GM18519 (cell line): ENCODE results near the gene ZXDC.

Source experiments
- ATAC-seq: cut with Tn5 transposase; IDR thresholded peaks from one replicate; pipeline ENCODE4 v1.9.1; 2021; ENCODE audit warnings: mild to moderate bottlenecking, moderate library complexity; ENCODE audit not compliant: unreplicated experiment, low FRiP score

Gene ZXDC

DNA sequence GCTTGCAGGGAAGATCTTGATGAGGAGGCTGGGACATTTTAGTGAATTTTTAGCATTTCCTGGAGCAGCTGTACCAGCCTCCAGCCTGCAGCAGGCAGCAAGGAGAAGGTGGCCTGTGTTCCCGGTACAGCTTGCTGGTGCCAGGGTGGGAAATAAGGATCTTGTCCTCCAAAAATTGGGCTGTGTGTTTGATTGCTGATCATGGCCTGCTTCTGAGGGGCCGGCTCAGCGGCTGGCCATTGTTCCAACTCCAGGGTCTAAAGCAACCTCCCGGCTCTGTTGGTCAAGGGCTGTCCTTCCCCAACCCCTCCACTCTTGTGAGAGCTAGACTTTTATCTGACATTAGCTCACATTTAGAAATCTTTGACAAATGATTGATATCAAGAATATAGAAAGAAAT is 75.9 kb downstream of the ZXDC start:
- ATAC-seq: no peak

DNA sequence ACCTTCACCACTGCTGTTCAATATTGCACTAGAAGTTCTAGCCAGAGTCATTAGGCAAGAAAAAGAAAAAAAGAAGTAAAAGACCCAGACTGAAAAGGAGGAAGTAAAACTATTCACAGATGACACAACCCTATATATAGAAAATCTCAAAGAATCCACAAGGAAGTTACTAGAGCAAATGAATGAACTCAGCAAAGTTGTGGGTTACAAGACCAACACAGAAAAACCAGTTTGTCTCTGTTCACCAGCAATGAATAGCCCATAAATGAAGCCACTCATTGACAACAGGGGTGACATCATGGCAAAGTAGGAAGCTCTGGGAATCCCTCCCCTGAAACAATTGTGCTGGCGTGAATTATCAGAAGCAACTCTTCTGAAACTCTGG is 76.3 kb downstream of the ZXDC start:
- no peak for ATAC-seq

DNA sequence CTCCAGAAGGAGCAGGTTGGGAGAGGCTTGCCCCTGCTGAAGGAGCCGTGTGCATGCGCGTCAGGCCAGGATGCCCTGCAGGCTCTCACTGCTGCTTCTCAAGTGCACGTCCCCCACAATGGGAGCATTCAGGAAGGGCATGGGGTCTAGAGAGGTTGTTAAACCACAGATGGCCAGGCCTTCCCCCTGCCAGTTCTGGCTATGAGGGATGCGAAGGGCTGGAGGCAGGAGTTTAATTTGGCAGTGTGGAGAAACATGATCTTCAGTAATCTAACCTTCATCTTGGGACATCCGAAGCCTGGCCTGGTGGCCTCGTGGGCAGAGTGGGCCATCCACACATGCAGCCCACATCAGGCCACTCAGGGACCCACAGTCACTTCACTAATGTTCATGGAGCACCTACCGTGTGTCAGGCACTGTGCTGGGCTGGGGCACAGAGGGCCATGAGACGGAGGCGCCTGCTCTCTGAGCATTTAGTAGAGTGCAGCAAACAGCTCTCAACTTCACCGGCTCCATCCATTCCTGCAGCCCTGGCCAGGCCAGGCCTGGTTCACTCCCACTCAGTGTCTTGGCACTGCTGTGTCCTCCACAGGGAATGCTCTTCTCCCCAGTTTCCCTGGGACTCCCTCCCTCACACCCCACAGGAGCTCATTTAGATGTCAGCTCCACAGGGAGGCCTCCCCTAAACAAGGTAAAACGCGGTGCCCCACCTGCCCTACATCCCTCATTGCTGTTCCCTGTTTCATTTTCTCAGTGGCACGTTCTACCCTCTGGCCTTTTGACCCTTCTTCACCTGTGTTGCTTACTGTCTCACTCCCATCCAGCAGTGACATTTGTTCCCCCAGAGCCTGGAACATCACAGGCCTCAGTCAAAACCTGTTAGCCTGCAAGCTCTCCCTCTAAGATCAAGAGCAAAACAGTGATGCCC is 77.0 kb downstream of the ZXDC start:
- no peak for ATAC-seq

DNA sequence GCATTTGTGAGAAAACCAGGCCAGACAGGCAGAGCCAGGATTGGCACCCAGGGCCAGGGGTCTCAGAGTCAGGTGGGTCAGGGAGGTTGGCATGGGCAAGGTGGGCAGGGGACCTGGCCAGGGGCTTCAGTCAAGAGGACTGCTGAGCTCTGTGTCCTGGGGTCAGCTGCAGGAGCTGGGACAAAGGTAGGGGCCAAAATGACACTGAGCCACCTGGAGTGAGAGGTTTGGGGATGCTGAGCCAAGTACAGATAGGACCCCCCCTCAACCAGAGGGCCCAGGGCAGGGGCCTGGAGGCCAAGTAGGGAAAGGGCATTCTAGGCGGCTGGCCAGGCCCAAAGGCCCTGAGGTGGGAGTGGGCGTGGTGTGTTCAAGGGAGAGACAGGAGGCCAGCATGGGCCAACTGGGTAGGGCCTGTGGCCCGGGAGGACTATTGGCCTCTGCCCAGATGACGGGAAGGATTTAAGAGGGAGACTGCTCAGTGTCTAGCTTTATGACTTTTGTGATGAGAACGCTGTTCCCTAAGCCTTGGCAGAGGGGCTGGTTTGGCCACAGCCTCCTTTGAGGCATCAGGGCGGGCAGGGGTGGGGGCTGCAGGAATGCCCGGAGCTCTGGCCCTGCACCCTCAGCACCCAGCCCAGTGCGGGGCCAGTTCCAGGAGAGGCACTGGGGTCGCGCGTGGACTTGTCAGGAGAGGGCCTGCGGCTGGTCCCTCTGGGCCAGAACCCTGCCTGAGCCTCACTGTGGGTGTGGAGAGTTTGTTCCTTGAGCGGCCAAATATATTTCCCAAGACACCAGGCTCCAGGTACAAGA is 77.9 kb downstream of the ZXDC start:
- no peak for ATAC-seq

DNA sequence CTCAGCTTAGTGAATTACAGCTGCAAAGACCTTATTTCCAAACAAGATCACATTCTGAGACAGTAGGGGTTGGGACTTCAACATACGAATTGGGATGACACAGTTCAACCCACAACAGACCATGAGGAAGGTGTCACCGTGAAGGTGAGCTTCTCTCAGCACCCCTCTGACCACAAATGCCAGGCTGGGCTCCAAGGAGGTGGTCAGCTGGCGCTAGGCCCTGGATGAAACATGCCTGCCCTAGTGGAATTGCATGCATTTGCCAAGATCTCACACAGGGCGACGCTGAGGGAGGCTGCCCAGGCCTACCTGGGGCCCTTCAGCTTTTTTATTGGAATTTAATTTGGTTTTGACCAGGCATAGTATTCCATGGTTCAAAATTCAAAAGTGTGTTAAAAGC is 79.2 kb downstream of the ZXDC start:
- ATAC-seq: no peak

DNA sequence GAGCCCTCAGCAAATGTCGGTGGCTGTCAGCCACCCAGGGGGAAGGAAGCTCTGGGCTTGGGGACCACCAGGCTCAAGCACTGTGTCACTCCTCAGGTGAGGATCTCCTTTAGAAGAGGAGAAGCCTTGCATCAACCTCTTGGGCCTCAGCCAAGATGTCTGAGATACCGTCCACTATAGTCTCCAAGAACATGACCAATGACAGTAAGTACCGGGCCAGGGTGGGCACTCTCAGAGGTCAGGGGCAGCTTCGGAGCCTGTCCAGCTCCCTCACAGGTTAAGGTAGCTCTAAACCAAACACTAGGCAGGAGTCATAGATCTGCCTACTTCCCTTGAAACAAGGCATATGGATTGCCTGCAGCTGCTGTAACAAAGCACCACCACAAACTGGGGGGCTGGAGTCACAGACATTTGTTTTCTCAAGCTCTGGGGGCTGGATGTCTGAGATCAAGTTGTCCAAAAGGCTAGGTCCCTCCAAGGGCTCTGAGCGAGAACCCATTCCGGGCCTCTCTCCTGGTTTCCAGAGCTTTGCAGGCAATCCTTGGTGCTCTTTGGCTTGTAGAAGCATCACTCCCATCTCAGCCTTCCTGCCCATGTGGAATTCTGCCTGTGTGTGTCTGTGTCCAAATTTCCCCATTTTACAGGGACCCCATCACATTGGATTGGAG is 79.7 kb downstream of the ZXDC start:
- ATAC-seq: no peak

DNA sequence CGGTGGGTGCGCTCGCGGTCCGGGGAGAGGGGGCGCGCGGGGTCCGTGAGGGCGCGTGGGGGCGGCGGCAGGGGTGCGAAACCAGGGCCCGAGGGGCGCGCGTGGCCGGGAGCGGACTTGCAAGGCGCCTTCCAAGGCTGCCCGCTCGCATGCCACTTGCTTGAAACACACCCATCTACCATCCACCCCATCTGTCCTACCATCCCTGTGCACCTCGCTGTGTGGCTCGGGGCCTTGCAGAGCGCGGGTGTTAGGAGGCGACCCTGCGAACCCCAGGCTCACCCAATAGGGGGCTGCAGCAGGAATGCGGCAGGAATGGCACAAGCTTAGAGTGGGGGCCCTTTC is 80.7 kb downstream of the ZXDC start:
- ATAC-seq: no peak

DNA sequence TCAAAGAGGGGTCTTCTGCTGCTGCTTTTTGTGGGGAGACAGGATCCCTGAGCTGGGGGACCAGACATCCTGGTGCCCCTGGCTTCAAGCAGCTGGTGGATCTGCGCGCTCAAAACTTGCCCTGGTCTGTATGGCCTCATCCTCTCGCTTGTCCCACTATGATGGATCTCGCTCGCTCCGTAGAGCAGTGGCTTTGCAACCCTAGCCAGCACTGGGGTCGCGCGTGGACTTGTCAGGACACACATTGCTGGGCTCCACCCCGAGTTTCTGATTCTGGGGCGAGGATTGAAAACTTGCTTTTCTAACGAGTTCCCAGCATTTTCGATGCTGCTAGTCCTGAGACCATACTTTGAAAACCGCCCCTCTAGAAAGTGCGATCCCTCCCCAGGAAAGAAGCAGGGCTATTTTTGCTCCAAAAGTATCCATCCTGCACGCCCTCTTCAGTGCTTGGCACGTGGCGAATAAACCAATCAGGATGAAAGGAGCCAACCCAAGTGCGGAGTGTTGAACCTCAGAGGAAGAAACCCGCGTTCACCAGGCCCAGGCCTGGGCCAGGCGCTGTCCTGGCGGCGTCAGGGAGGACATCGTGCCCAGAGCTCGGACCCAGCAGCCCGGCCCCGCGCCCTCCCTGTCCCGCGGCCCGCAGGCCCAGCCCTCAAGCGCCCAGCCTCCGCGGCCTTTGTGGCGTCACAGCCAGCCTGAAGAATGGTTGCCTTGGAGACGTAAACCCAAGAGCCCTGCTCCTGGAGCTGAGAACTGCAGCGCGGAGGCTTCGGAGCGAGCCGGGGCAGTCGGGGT is 81.3 kb downstream of the ZXDC start, which contains the start of gene CFAP100:
Gene CFAP100 (plus strand): TSS at position 731 of the 798 bp plus-strand sequence. CDS start 1,092 bp downstream, outside the sequence.
- ATAC-seq: no peak

DNA sequence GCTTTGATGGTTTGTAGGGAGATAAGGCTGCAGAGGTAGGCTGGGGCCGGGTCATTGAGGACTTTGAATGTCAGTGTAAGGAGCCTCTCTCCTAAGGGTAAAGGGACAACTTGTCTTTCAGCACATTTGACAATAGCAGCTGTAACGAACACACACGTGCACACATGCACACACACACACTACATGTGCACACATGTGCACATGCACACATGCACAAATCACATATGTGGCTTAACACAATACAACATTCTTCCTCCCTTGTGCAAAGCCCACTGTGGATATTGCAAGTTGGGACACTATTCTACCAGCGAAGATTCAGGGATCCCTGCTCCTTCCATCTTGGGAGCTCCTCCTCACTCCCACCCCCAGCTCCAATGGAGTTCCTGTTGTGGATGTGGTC is 82.1 kb downstream of the ZXDC start:
- no peak for ATAC-seq

DNA sequence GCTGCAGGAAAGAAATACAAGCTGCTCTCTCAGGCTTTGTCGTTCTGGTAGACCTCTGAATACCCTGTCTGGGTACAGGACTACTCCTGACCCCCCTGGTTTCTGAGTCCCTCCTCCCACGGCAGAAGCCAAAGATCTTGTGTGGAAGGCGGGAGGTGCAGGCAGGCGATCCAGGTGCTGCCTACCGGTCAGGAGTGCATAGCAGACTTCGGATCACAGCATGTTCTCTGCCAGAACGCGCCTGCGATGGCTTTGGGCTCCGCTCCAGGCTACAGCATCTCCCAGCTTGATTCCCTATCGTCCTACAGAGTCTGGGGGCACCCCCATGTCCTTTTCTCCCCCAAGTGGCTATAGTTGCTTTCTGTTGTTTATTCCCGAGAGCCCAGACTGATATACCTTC is 83.4 kb downstream of the ZXDC start:
- ATAC-seq: no peak

DNA sequence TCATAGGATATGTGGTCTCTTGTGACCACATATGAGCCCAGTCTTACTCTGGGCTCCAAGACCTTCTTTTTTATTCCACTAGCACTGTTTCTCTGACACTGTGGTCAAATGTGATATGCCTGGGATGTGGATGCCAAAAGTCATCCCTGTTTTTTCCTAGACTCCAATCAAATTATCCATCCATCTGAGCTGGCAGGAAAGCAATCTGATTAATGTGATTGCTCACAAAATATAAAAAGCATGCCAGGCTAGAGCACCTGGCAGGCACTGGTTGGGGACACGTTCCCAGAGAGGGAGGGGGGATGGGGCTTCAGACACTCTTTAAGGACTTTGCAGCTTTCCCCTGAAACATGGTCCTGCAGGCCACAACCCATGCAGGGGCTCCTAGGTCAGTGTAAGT is 84.1 kb downstream of the ZXDC start:
- ATAC-seq: no peak

DNA sequence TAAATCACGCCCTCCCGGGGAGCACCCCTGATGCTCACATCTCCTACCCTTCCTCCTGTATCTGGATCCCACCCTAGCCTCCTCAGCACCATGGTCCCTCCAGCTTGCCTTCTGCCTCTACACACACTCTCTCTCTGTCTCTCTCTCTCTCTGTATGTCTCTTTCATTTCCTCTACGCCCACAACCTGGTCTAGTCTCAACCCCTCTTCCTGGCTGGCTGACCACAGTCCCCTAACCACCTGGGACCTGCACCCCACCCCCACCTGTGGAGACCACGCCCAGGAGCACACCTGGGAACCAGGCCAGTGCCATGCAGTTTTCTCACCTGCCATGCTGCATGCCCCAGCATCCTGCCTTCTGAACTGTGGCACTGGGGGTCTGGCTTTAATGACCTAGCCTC is 84.9 kb downstream of the ZXDC start:
- no peak for ATAC-seq

DNA sequence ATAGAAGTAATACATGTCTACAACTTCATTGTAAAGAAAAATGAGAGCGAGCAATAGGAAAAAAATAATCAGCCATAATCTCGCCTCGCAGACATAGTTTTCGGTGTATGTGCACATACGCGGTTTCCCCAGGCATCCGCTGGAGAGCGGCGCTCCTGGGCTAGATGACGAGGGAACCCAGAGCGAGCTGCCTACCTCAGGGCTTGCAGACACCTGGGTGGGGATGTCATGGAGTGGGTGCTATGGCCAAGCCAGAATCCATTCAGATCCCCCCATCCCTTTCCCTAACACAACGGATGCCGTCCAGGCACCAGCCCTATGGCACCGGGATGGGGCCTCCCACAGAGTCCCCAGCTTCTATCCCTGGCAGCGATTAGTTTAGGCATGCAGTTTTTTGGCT is 85.5 kb downstream of the ZXDC start:
- ATAC-seq: no peak

DNA sequence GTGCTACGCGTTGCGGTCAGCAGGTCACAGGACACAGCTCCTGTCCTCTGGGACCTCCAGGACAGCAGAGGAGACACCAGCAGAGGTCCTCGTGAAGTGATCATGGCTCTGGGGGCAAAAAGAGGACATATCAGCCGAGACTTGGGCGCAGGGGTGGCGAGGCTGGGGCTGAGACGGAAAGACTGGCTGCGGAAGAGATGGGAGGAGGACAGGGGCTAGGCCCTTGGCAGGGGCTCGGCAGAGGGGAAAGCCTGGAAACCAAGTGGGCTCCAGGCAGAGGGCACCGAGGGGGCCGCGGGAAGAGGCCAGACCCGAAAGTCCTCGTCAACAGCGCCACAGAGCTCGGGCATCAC is 85.9 kb downstream of the ZXDC start:
- ATAC-seq: no peak

DNA sequence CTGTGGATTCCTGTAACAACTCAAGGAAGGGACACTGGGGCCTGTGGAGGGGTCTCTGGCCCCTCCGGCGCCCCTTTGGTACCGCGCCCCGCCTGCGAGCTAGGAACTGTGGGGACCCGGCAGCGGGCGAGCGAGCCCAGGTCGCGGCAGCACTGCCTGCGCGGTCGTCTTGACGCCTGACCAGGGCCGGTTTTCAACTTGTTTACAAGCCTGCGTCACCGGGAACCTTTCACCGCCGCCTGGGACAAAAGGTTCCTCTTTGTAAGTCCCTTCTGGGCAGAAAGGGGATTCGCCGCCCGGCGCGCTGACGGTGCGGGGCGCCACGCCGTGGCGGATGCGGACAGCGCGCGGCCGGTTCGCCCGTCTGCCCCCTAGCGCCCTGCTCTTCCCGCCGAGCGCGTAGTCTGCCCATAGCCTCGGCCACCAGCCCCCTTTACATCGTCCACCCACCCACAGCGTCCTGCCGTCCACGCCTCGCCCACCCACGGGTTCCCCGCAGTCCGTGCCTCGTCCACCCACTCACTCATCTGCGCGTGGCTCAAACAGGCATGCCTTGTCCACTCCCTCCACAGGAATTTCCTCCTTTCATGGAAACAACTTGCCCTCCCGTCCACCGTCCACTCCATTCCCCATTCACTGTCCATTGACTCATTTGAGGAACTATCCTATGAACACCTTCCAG is 86.4 kb downstream of the ZXDC start:
- ATAC-seq: no peak
